HepG2 (cell line): ENCODE results near the gene TMEM250. TPM values are rescaled to one million over a fixed set of nuclear protein-coding genes. Genes with fewer than 3 reads are reported as not detected.

Source experiments
- ARID2 ChIP-seq: sonication (generic); formaldehyde crosslinking; IDR thresholded peaks from 2 replicates; pipeline ENCODE4 v1.8.1; 2022; ENCODE audit warnings: mild to moderate bottlenecking, missing genetic modification reagents, borderline replicate concordance
- ATF7 ChIP-seq, 2 experiments: fragments of 450-650 bp in 1 of 2; sonication (generic) in 1 of 2; formaldehyde crosslinking in 1 of 2; IDR thresholded peaks; 2 replicates each; pipeline versions ENCODE4 v1.4.0 to v1.6.1; 2016 to 2020; ENCODE audit warnings: antibody characterized with exemption in 1 of 2, mild to moderate bottlenecking in 1 of 2, missing genetic modification reagents in 1 of 2
- CEBPB ChIP-seq: IDR thresholded peaks from 2 replicates; pipeline ENCODE4 v1.6.1; 2011; ENCODE audit warnings: low read depth, low read length, improper control_type of control experiment, borderline replicate concordance
- FOSL2 ChIP-seq: sonication (generic); formaldehyde crosslinking; IDR thresholded peaks from 2 replicates; pipeline ENCODE4 v1.4.0; 2020; ENCODE audit warnings: missing genetic modification reagents
- FOXO4 ChIP-seq: sonication (generic); formaldehyde crosslinking; conservative IDR thresholded peaks from 2 replicates; pipeline ENCODE4 v1.8.1; 2023; ENCODE audit warnings: missing genetic modification reagents
- MED8 ChIP-seq: sonication (generic); formaldehyde crosslinking; IDR thresholded peaks from 2 replicates; pipeline ENCODE4 v1.8.1; 2023; ENCODE audit warnings: mild to moderate bottlenecking, missing genetic modification reagents; ENCODE audit not compliant: insufficient replicate concordance
- MZF1 ChIP-seq: sonication (generic); formaldehyde crosslinking; IDR thresholded peaks from 2 replicates; pipeline ENCODE4 v1.8.1; 2023; ENCODE audit warnings: mild to moderate bottlenecking, missing genetic modification reagents, borderline replicate concordance
- POGK ChIP-seq: sonication (generic); formaldehyde crosslinking; conservative IDR thresholded peaks from 2 replicates; pipeline ENCODE4 v1.8.0; 2022; ENCODE audit warnings: mild to moderate bottlenecking, moderate library complexity, missing genetic modification reagents
- PRDM15 ChIP-seq: sonication (generic); formaldehyde crosslinking; IDR thresholded peaks from 2 replicates; pipeline ENCODE4 v1.4.0; 2020; ENCODE audit warnings: missing genetic modification reagents
- PRDM4 ChIP-seq: sonication (generic); formaldehyde crosslinking; IDR thresholded peaks from 2 replicates; pipeline ENCODE4 v1.9.0; 2021; ENCODE audit warnings: missing genetic modification reagents, borderline replicate concordance
- SMAD1 ChIP-seq: sonication (generic); formaldehyde crosslinking; IDR thresholded peaks from 2 replicates; pipeline ENCODE4 v1.4.0; 2020; ENCODE audit warnings: missing genetic modification reagents, low read depth, mild to moderate bottlenecking, borderline replicate concordance
- ZFP36 ChIP-seq: fragments of 150-350 bp; IDR thresholded peaks from 2 replicates; pipeline ENCODE4 v1.6.1; 2018; ENCODE audit warnings: borderline replicate concordance, low read length, low read depth; ENCODE audit not compliant: partially characterized antibody
- ZFP41 ChIP-seq: sonication (generic); formaldehyde crosslinking; IDR thresholded peaks from 2 replicates; pipeline ENCODE4 v1.4.0; 2020; ENCODE audit warnings: mild to moderate bottlenecking, missing genetic modification reagents, borderline replicate concordance
- ZFP91 ChIP-seq: sonication (generic); formaldehyde crosslinking; IDR thresholded peaks from 2 replicates; pipeline ENCODE4 v1.9.0; 2022; ENCODE audit warnings: missing genetic modification reagents, mild to moderate bottlenecking, borderline replicate concordance
- ZKSCAN1 ChIP-seq: fragments of 150-350 bp; IDR thresholded peaks from 2 replicates; pipeline ENCODE4 v1.6.1; 2014; ENCODE audit warnings: low read length
- ZNF138 ChIP-seq: sonication (generic); formaldehyde crosslinking; IDR thresholded peaks from 2 replicates; pipeline ENCODE4 v1.5.0; 2020; ENCODE audit warnings: mild to moderate bottlenecking, low read depth, missing genetic modification reagents
- ZNF224 ChIP-seq: sonication (generic); formaldehyde crosslinking; IDR thresholded peaks from 2 replicates; pipeline ENCODE4 v1.5.0; 2020; ENCODE audit warnings: mild to moderate bottlenecking, missing genetic modification reagents
- ZNF816 ChIP-seq: sonication (generic); formaldehyde crosslinking; IDR thresholded peaks from 2 replicates; pipeline ENCODE4 v1.8.0; 2022; ENCODE audit warnings: missing genetic modification reagents, mild to moderate bottlenecking, borderline replicate concordance
- polyA plus RNA-seq, 8 experiments: library from polyadenylated mRNA; depleted of rRNA in 3 of 8; stranded (reverse) in 7 of 8; unstranded in 1 of 8; fragments of >200 nt; fragmentation: Illumina TruSeq in 4 of 8; extraction: Trizol in 4 of 8; gene quantifications; 2 replicates each; pipeline versions ENCODE4 v1.2.1 to v1.2.3, GENCODE V29; 2011 to 2016; ENCODE audit warnings: low read depth in 4 of 8, missing spikeins in 1 of 8, mixed read lengths in 1 of 8; ENCODE audit not compliant: insufficient read depth in 1 of 8
- total RNA-seq, 5 experiments: library from RNA; depleted of rRNA; stranded (reverse); fragments of >200 nt; fragmentation: Illumina TruSeq; extraction: Trizol; gene quantifications; 2 replicates each; pipeline ENCODE4 v1.2.3, GENCODE V29; 2016; ENCODE audit warnings: low read depth in 1 of 5

Gene TMEM250
- total and polyA plus RNA-seq, 2 of the 13 experiments (the other 11 are each of a cell fraction or from before 2014, with no cell fraction given): 5.5 to 13.9 TPM

GRCh38 chr9:136098844-136099243, 19.8 kb downstream of the TMEM250 start (continued):
- TF ChIP-seq ZNF138 (CRISPR knock-in tag) (no peak), ZFP91 (CRISPR knock-in tag) (peak; percentile 26; the same call in 1 of the 2 replicates), FOSL2 (no peak), PRDM15 (CRISPR knock-in tag) (no peak), ZNF224 (CRISPR knock-in tag) (no peak), ZFP41 (CRISPR knock-in tag) (no peak), MED8 (CRISPR knock-in tag) (no peak), ZKSCAN1 (no peak), CEBPB (no peak), MZF1 (CRISPR knock-in tag) (no peak), POGK (CRISPR knock-in tag) (0 out of 2 replicates have a peak, but pooled peaks have one; percentile 47), ZFP36 (no peak), FOXO4 (CRISPR knock-in tag) (no peak), SMAD1 (CRISPR knock-in tag) (no peak), ATF7 (IDR thresholded peaks at IDR 0.05) (no peak), ATF7 (CRISPR knock-in tag; IDR thresholded peaks at IDR 0.05) (no peak), ARID2 (CRISPR knock-in tag) (no peak), PRDM4 (CRISPR knock-in tag) (no peak), ZNF816 (CRISPR knock-in tag) (no peak)
